Neural crest cell (in vitro differentiated cells): Measurements from ENCODE around the gene PLA2G12A. TPM values are rescaled to one million over a fixed set of nuclear protein-coding genes. Genes with fewer than 3 reads are reported as not detected.
"Not testable (repeated sequence)": the region's sequence is repeated elsewhere in the genome, so short reads cannot be mapped to it uniquely, and the experiment has no call there.

Experiments
- DNase-seq: peaks from one replicate; pipeline ENCODE4 v3.0.0; 2021; ENCODE audit warnings: low read depth, mixed read lengths, low spot score
- H3K27ac Mint-ChIP-seq: one replicate; pipeline ENCODE4 v1.8.0; 2021; ENCODE audit warnings: mild to moderate bottlenecking, mixed read lengths; ENCODE audit not compliant: unreplicated experiment
- H3K27me3 Mint-ChIP-seq: 2 replicates; pipeline ENCODE4 v1.8.0; 2021; ENCODE audit warnings: low read depth, mild to moderate bottlenecking, mixed read lengths
- H3K36me3 Mint-ChIP-seq: 2 replicates; pipeline ENCODE4 v1.8.0; 2021; ENCODE audit warnings: low read depth, mild to moderate bottlenecking, mixed read lengths
- H3K4me1 Mint-ChIP-seq: 2 replicates; pipeline ENCODE4 v1.8.0; 2021; ENCODE audit warnings: mixed read lengths
- H3K4me3 Mint-ChIP-seq: one replicate; pipeline ENCODE4 v1.8.0; 2021; ENCODE audit warnings: mild to moderate bottlenecking, mixed read lengths
- H3K9me3 Mint-ChIP-seq: 2 replicates; pipeline ENCODE4 v1.8.0; 2021; ENCODE audit warnings: mixed read lengths
- CTCF ChIP-seq: fragments of 200-600 bp; sonication (generic); conservative IDR thresholded peaks from 2 replicates; pipeline ENCODE4 v1.5.0; 2021; ENCODE audit warnings: antibody characterized with exemption, mild to moderate bottlenecking
- total RNA-seq: library from RNA; stranded (reverse); gene quantifications from 2 replicates; pipeline ENCODE4 v1.2.1, GENCODE V29; 2021

PLA2G12A gene
- total RNA-seq, 1 donor from 2014 or later: 13.5 TPM

GRCh38 chr4:109683621-109684253 is 46.1 kb downstream of the PLA2G12A start:
- H3K27ac Mint-ChIP-seq: no peak overlapping the region
- DNase-seq: no peak
- no peak for TF ChIP-seq CTCF
- H3K4me3 Mint-ChIP-seq: no peak overlapping the region
- no peaks in the 10 kb centered on the region for H3K4me1 Mint-ChIP-seq
- no peaks in the 10 kb centered on the region for H3K27me3 Mint-ChIP-seq
- H3K9me3 Mint-ChIP-seq: peaks cover 3% of the 10 kb centered on the region
- peaks cover 33% of the 10 kb centered on the region for H3K36me3 Mint-ChIP-seq

- Mint-ChIP-seq H3K36me3 (peaks cover 32% of the 10 kb centered on the region), H3K27ac (no peak overlapping the region), H3K4me1 (no peaks in the 10 kb centered on the region), H3K9me3 (peaks cover 3% of the 10 kb centered on the region), H3K27me3 (no peaks in the 10 kb centered on the region), H3K4me3 (no peak overlapping the region)
- DNase-seq: no peak
- TF ChIP-seq CTCF: no peak
These were observed 47.0 kb downstream of the PLA2G12A start for GRCh38 chr4:109682875-109683274.

- H3K9me3 Mint-ChIP-seq: peaks cover 12% of the 10 kb centered on the region
- not testable (repeated sequence) for H3K27me3 Mint-ChIP-seq
These were observed 50.9 kb downstream of the PLA2G12A start for GRCh38 chr4:109678925-109679324.

GRCh38 chr4:109678472-109678871 is 51.4 kb downstream of the PLA2G12A start:
- not testable (repeated sequence) for DNase-seq, H3K27ac Mint-ChIP-seq, H3K27me3 Mint-ChIP-seq, H3K4me1 Mint-ChIP-seq, H3K4me3 Mint-ChIP-seq
- H3K9me3 Mint-ChIP-seq: peaks cover 15% of the 10 kb centered on the region
- peaks cover 29% of the 10 kb centered on the region for H3K36me3 Mint-ChIP-seq

More at GRCh38 chr4:109678925-109679324, 50.9 kb downstream of the PLA2G12A start:
- H3K4me1 Mint-ChIP-seq, H3K4me3 Mint-ChIP-seq, H3K27ac Mint-ChIP-seq, DNase-seq: not testable (repeated sequence)
- H3K36me3 Mint-ChIP-seq: peaks cover 29% of the 10 kb centered on the region

- peaks cover 15% of the 10 kb centered on the region for H3K9me3 Mint-ChIP-seq
- H3K36me3 Mint-ChIP-seq: peaks cover 27% of the 10 kb centered on the region
- H3K27ac Mint-ChIP-seq: no peak overlapping the region
- no peaks in the 10 kb centered on the region for H3K27me3 Mint-ChIP-seq
- DNase-seq: no peak
- TF ChIP-seq CTCF: no peak
- no peak overlapping the region for H3K4me3 Mint-ChIP-seq
- no peaks in the 10 kb centered on the region for H3K4me1 Mint-ChIP-seq
These were observed 53.0 kb downstream of the PLA2G12A start for GRCh38 chr4:109676886-109677285.

- Mint-ChIP-seq H3K4me3 (no peak overlapping the region), H3K27me3 (no peaks in the 10 kb centered on the region), H3K4me1 (no peaks in the 10 kb centered on the region), H3K36me3 (peaks cover 24% of the 10 kb centered on the region), H3K9me3 (peaks cover 21% of the 10 kb centered on the region), H3K27ac (no peak overlapping the region)
- no peak for TF ChIP-seq CTCF
- no peak for DNase-seq
These were observed 54.0 kb downstream of the PLA2G12A start for GRCh38 chr4:109675843-109676242.
